ENCODE measurements around the gene YARS1.

The YARS1 gene

DNA sequence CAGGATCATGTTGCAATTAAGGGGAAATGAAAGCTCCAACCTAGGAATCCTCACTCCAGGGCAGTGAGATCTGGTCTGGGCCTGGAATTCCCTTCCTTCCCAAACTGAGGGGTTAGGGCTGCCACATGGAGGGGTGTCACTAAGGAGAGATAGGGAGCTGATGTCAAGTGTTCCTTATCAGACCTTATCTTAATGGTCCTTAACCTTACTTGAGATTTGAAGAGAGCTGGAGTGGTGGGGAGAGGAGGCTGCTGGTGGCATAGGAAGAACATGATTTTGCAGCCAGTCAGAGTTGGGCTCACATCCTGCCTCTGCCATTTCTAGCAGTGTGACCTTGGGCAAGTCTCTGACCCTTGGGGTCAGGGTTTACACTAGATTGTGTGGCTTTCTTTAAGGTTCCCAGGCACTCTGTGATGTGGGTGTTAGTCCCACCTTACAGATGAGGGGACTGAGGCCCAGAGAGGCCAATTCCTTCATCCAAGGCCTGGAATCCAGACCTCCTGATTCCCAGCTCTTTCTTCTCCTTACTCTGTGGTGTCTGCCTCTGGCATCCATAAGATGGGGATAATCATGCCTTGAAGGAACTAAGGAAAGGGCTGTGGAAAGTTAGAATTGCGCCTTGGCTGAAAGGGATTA is 58.2 kb downstream of the YARS1 start:
- peaks cover 50% of the 10 kb centered on the region for H3K27me3 ChIP-seq
- H3K4me1 ChIP-seq (ENCODE audit: control insufficient read depth in 1 of 2, insufficient read depth in 1 of 2, low read depth in 1 of 2, low read length in 1 of 2) = peaks cover 5% of the 10 kb centered on the region in 2 experiments
- no peak overlapping the region for H3K27ac ChIP-seq
- TF ChIP-seq, protein P1, sequence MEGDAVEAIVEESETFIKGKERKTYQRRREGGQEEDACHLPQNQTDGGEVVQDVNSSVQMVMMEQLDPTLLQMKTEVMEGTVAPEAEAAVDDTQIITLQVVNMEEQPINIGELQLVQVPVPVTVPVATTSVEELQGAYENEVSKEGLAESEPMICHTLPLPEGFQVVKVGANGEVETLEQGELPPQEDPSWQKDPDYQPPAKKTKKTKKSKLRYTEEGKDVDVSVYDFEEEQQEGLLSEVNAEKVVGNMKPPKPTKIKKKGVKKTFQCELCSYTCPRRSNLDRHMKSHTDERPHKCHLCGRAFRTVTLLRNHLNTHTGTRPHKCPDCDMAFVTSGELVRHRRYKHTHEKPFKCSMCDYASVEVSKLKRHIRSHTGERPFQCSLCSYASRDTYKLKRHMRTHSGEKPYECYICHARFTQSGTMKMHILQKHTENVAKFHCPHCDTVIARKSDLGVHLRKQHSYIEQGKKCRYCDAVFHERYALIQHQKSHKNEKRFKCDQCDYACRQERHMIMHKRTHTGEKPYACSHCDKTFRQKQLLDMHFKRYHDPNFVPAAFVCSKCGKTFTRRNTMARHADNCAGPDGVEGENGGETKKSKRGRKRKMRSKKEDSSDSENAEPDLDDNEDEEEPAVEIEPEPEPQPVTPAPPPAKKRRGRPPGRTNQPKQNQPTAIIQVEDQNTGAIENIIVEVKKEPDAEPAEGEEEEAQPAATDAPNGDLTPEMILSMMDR (IDR thresholded peaks at IDR 0.05) = no peak
- H3K4me3 ChIP-seq (ENCODE audit: low read depth in 1 of 2, low read length in 1 of 2) = no peak overlapping the region
- no peaks in the 10 kb centered on the region for H3K36me3 ChIP-seq
- no peaks in the 10 kb centered on the region for H3K9me3 ChIP-seq

DNA sequence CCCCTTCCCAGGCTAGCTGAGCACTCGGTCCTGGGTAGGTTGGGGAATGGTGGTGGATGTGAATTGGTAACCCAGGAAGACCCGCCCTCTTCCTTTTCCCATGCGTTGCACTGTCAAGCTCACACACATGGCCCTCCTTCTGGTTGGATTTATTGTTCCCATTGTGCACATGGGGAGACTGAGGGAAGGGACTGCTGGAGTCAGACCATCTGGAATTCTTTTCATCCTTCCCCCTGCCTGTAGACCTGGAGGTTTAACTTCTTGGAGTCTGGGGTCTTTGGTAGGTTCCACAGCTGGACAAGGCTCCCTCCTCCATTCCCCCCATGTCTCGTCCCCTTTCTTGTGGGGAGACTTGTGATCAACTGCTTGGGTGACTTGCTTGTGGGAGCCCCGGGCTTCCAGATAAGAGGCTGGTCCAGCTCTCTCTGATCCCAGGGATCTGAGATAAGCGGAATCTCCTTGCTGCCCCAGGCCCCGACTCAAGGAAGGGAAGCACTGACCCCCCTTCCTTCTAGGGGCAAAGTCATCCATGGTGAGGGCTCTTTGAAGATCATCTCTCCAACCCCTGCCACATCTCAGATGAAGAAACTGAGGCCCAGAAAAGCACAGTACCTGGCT is 58.9 kb downstream of the YARS1 start:
- H3K4me1 ChIP-seq (ENCODE audit: control insufficient read depth in 1 of 2, insufficient read depth in 1 of 2, low read depth in 1 of 2, low read length in 1 of 2) = peaks cover 9 to 11% of the 10 kb centered on the region in 2 experiments
- TF ChIP-seq, protein P1 (IDR thresholded peaks at IDR 0.05) = no peak
- no peak overlapping the region for H3K27ac ChIP-seq
- H3K27me3 ChIP-seq = peaks cover 57% of the 10 kb centered on the region
- H3K4me3 ChIP-seq (ENCODE audit: low read depth in 1 of 2, low read length in 1 of 2) = no peak overlapping the region
- H3K36me3 ChIP-seq = no peaks in the 10 kb centered on the region
- no peaks in the 10 kb centered on the region for H3K9me3 ChIP-seq

DNA sequence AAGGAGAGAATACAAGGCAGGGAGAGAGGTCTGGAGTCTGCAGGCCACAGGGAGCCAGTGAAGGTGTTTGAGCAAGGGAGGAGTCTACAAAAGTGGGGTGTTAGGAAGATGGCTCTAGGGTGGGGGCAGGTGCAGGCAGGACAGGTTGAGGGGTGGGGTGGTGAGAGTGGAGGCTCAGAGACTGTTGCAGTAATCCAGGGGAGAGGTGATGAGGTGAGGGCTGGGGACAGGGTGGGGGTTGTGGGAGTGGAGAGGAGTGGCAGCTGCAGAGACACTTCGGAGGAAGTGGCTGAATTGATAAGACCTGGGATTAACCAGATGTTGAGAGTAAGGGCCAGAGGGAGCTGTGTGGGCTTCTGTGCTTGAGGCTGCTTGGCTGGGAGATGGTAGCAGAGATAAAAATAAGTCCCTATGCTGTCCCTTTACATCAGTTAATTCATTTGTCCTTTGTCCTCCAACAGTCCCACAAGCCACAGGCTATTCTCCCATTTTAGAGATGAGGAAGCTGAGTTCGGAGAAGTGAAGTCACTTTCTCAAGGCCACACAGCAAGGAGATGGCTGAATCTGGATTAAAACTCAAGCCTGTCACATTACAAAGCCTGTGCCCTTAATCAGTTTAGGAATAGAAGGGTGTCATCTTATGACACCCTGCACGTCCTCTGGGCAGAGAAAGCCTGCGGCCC is 59.8 kb downstream of the YARS1 start:
- peaks cover 66% of the 10 kb centered on the region for H3K27me3 ChIP-seq
- H3K4me3 ChIP-seq (ENCODE audit: low read depth in 1 of 2, low read length in 1 of 2) = no peak overlapping the region
- H3K9me3 ChIP-seq = no peaks in the 10 kb centered on the region
- no peaks in the 10 kb centered on the region for H3K36me3 ChIP-seq
- no peak overlapping the region for H3K27ac ChIP-seq
- TF ChIP-seq, protein P1 (IDR thresholded peaks at IDR 0.05) = no peak
- H3K4me1 ChIP-seq (ENCODE audit: control insufficient read depth in 1 of 2, insufficient read depth in 1 of 2, low read depth in 1 of 2, low read length in 1 of 2) = peaks cover 9 to 13% of the 10 kb centered on the region in 2 experiments

DNA sequence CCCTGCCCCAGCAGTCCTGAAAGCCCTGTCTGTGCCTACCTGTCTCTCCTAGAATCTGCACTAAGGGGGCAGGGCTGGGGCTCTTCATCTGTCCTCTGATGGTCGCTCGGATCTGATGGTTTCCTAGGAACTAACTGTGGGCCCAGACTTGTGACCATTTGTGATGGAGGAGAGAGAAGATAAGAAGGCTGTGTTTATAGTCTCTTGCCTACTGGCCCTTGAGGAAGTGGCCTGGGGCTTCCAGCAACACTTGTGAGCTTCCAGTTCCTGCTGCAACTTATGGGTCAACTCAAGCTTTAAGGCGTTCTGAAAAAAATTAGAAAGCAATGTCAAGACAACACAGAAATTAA is 61.4 kb downstream of the YARS1 start:
- Histone ChIP-seq H3K4me3 (ENCODE audit: low read depth in 1 of 2, low read length in 1 of 2) (no peak overlapping the region), H3K36me3 (no peaks in the 10 kb centered on the region), H3K4me1 (ENCODE audit: control insufficient read depth in 1 of 2, insufficient read depth in 1 of 2, low read depth in 1 of 2, low read length in 1 of 2) (peaks cover 9 to 13% of the 10 kb centered on the region in 2 experiments), H3K9me3 (no peaks in the 10 kb centered on the region), H3K27me3 (peaks cover 82% of the 10 kb centered on the region), H3K27ac (no peak overlapping the region)
- TF ChIP-seq, protein P1 (IDR thresholded peaks at IDR 0.05) = no peak

DNA sequence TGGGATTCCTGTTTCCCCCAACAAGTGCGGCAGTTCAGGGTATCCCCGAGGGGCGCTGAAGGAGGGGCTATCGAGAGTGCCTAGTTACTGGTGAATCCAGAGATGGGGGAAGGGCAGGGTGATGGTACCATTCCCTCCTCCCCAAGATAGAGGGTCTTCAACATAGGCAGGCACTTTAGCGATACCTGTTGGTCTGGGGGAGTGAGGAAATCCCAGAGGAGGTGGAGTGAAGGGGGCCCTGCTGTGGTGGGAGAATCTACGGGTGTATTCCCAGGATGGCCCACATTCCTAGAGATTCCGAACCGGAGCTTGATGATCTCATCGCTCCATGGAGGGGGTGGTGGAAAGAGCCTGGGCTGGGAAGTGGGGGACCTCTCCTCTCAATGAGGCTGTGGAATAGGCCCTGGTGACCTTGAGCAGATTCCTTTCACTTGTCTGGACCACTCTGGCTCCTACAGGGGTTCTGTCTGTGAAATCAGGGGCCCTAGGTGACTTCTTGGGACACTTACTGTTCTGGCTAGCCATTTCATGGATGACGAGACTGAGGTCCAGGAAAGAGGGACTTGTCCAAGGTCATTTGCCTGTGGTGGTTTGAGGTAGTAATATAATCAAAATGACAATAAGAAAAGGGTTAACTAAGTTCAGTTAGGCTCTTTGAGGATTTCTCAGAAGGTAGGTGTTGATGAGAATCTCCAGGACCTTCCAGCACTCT is 61.9 kb downstream of the YARS1 start:
- no peaks in the 10 kb centered on the region for H3K36me3 ChIP-seq
- no peaks in the 10 kb centered on the region for H3K9me3 ChIP-seq
- peaks cover 82% of the 10 kb centered on the region for H3K27me3 ChIP-seq
- TF ChIP-seq, protein P1 (IDR thresholded peaks at IDR 0.05) = no peak
- H3K27ac ChIP-seq = no peak overlapping the region
- H3K4me1 ChIP-seq (ENCODE audit: control insufficient read depth in 1 of 2, insufficient read depth in 1 of 2, low read depth in 1 of 2, low read length in 1 of 2) = peaks cover 9 to 13% of the 10 kb centered on the region in 2 experiments
- H3K4me3 ChIP-seq (ENCODE audit: low read depth in 1 of 2, low read length in 1 of 2) = no peak overlapping the region
